Activated CD8-positive, alpha-beta T cell treated with anti-CD3 and anti-CD28 coated beads, Interleukin-2, amount 10 ng/mL, durations not matched to agents 7 days and 5 days (primary cell): ENCODE measurements around the gene PTN. TPM values are rescaled to one million over a fixed set of nuclear protein-coding genes. Genes with fewer than 3 reads are reported as not detected.

ENCODE experiments used
- ATAC-seq: fragments of 150-1000 bp; cut with Tn5 transposase; one replicate; pipeline ENCODE4 v1.10.0; 2021; ENCODE audit warnings: moderate library complexity
- CTCF ChIA-PET: fragments of 350-600 bp; sonication (Branson Sonifier 250); formaldehyde crosslinking; loops from one replicate; lab custom pipeline; 2021; ENCODE audit warnings: antibody characterized with exemption; lab: Charles Lee
- POLR2A ChIA-PET: fragments of 350-600 bp; sonication (Branson Sonifier 250); formaldehyde crosslinking; loops from one replicate; lab custom pipeline; 2021; ENCODE audit warnings: antibody characterized with exemption; lab: Charles Lee
- DNase-seq: peaks from one replicate; pipeline ENCODE4 v3.0.0-alpha.2; 2020
- H3K27ac Mint-ChIP-seq: one replicate; pipeline ENCODE4 v1.8.0; 2021; ENCODE audit warnings: mild to moderate bottlenecking, mixed read lengths
- H3K27me3 Mint-ChIP-seq: one replicate; pipeline ENCODE4 v1.8.0; 2021; ENCODE audit warnings: low read depth, mixed read lengths
- H3K36me3 Mint-ChIP-seq: one replicate; pipeline ENCODE4 v1.8.0; 2021; ENCODE audit warnings: low read depth, mixed read lengths
- H3K4me1 Mint-ChIP-seq: one replicate; pipeline ENCODE4 v1.8.0; 2021; ENCODE audit warnings: low read depth, mixed read lengths
- H3K4me3 Mint-ChIP-seq: one replicate; pipeline ENCODE4 v1.8.0; 2021; ENCODE audit warnings: mild to moderate bottlenecking, mixed read lengths
- H3K9me3 Mint-ChIP-seq: one replicate; pipeline ENCODE4 v1.8.0; 2022; ENCODE audit warnings: mixed read lengths; ENCODE audit not compliant: insufficient read depth
- total RNA-seq, 2 experiments: library from RNA; stranded (reverse); gene quantifications; one replicate each; pipeline ENCODE4 v1.2.3, GENCODE V29; 2021

The PTN gene
- total RNA-seq, 2 experiments from 2014 or later, result not detected

GRCh38 chr7:137345799-137346449 is 2.4 kb upstream of the PTN start:
- POLR2A ChIA-PET, result no interaction called here
- no peaks in the 10 kb centered on the region for H3K9me3 Mint-ChIP-seq
- H3K4me1 Mint-ChIP-seq, result no peaks in the 10 kb centered on the region
- no peak for ATAC-seq
- no peak overlapping the region for H3K4me3 Mint-ChIP-seq
- CTCF ChIA-PET, result no interaction called here
- peaks cover 13% of the 10 kb centered on the region for H3K27me3 Mint-ChIP-seq
- no peaks in the 10 kb centered on the region for H3K36me3 Mint-ChIP-seq
- H3K27ac Mint-ChIP-seq, result no peak overlapping the region
- DNase-seq, result no peak

GRCh38 chr7:137342828-137343261 is 688 bp downstream of the PTN start:
- Mint-ChIP-seq H3K27ac (no peak overlapping the region), H3K36me3 (no peaks in the 10 kb centered on the region), H3K9me3 (no peaks in the 10 kb centered on the region), H3K27me3 (peaks cover 13% of the 10 kb centered on the region), H3K4me1 (no peaks in the 10 kb centered on the region), H3K4me3 (no peak overlapping the region)
- ChIA-PET CTCF (no interaction called here), POLR2A (no interaction called here)
- DNase-seq (no peak), ATAC-seq (no peak)

- Mint-ChIP-seq H3K36me3 (no peaks in the 10 kb centered on the region), H3K9me3 (no peaks in the 10 kb centered on the region), H3K4me3 (no peak overlapping the region), H3K27me3 (peaks cover 13% of the 10 kb centered on the region), H3K27ac (no peak overlapping the region), H3K4me1 (no peaks in the 10 kb centered on the region)
- CTCF ChIA-PET, result no interaction called here
- no peak for DNase-seq
- no peak for ATAC-seq
- POLR2A ChIA-PET, result no interaction called here
Measured at GRCh38 chr7:137342265-137342664, 1.3 kb downstream of the PTN start.

DNA sequence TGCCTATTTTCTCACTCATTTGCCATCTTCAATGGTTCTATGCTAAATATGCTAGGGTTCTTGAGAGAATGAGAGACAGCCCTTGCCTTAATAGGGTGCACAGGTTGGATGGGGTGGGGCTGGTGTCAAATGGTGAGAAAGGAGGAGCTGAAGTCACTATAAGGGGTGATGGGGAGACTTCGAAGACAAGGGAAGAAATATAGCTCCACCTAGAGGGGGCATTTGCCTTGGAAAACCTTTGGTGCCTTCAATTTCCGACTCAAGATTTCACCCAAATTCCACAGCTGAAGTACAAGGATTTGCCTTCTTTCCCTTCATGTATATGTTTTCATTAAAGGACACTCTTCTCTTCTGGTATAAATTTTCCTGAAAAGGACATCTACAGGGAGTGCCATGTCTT is 5.6 kb downstream of the PTN start:
- no peaks in the 10 kb centered on the region for H3K4me1 Mint-ChIP-seq
- H3K27me3 Mint-ChIP-seq, result peaks cover 1% of the 10 kb centered on the region
- no peaks in the 10 kb centered on the region for H3K36me3 Mint-ChIP-seq
- H3K9me3 Mint-ChIP-seq, result no peaks in the 10 kb centered on the region
- POLR2A ChIA-PET, result no interaction called here
- no peak for ATAC-seq
- CTCF ChIA-PET, result no interaction called here
- H3K27ac Mint-ChIP-seq, result no peak overlapping the region
- H3K4me3 Mint-ChIP-seq, result no peak overlapping the region
- DNase-seq, result no peak

DNA sequence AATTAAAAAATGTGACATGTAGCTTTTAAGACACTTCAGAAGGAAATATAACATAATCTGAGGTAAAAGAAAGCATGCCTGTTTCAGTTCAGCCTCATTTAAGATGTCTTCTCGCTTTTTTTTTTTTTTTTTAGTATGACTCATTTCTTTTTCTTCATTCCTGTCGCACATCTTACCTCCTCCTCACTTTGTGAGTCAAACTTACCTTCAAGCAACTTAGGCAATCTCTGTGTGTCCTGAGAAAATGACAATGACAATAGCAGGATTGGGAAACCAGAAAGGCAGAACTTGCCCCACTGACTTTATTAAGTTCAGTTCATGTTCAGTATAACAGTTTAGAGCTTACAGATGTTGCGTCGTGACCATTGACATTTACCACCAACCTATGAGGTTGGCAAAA is 7.7 kb downstream of the PTN start:
- DNase-seq (no peak), ATAC-seq (no peak)
- no peaks in the 10 kb centered on the region for H3K27me3 Mint-ChIP-seq
- no peak overlapping the region for H3K27ac Mint-ChIP-seq
- POLR2A ChIA-PET, result no interaction called here
- no peaks in the 10 kb centered on the region for H3K4me1 Mint-ChIP-seq
- H3K9me3 Mint-ChIP-seq, result no peaks in the 10 kb centered on the region
- no peaks in the 10 kb centered on the region for H3K36me3 Mint-ChIP-seq
- no peak overlapping the region for H3K4me3 Mint-ChIP-seq
- CTCF ChIA-PET, result no interaction called here

DNA sequence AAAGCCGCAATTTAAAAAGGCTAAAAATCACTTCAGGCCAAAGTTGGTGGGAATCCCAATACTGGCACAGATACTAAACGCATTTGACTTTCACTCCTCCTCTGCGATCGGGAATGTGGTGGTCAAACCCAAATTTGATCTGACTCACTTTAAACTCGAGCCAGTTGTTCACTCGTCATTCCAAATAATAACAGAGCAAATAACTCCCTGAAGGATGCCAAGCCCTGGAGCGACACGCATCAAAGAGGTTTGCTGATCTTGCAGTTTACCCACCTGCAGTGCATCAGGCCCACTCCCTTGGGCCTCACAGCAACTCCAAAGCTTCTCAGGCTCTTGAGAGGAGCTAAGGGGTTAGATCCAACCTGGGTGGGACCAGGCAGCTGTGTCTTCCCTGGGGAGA is 12.2 kb downstream of the PTN start:
- Mint-ChIP-seq H3K4me3 (no peak overlapping the region), H3K27ac (no peak overlapping the region), H3K9me3 (no peaks in the 10 kb centered on the region), H3K4me1 (no peaks in the 10 kb centered on the region), H3K27me3 (no peaks in the 10 kb centered on the region), H3K36me3 (no peaks in the 10 kb centered on the region)
- POLR2A ChIA-PET, result no interaction called here
- DNase-seq, result no peak
- CTCF ChIA-PET, result no interaction called here
- ATAC-seq, result no peak

DNA sequence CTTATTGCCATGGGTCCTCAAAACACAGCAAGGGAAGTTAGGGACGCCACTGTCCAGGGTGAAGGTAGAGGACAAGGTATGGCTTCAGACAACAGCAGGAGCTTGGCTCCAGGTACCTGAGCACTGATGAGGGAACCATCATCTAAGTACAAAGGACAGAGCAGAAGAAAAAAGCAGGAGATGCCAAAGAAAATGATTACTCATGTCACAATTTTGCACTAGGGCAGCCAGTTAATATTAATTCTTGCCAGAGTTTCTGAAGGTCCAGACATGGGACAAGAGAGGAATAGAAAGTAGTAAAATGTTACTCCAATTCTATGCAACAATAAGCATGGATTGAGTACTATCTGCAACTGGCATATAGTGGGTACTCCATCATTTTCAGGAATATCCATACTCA is 14.1 kb downstream of the PTN start:
- Mint-ChIP-seq H3K9me3 (no peaks in the 10 kb centered on the region), H3K4me1 (no peaks in the 10 kb centered on the region), H3K36me3 (no peaks in the 10 kb centered on the region), H3K4me3 (no peak overlapping the region), H3K27me3 (no peaks in the 10 kb centered on the region), H3K27ac (no peak overlapping the region)
- CTCF ChIA-PET, result no interaction called here
- DNase-seq, result no peak
- no peak for ATAC-seq
- POLR2A ChIA-PET, result no interaction called here

GRCh38 chr7:137328373-137329120 is 15.0 kb downstream of the PTN start:
- Mint-ChIP-seq H3K4me1 (no peaks in the 10 kb centered on the region), H3K36me3 (no peaks in the 10 kb centered on the region), H3K4me3 (no peak overlapping the region), H3K27ac (no peak overlapping the region), H3K27me3 (no peaks in the 10 kb centered on the region), H3K9me3 (no peaks in the 10 kb centered on the region)
- ChIA-PET CTCF (no interaction called here), POLR2A (no interaction called here)
- DNase-seq, result no peak
- no peak for ATAC-seq

- ChIA-PET POLR2A (no interaction called here), CTCF (no interaction called here)
- no peak overlapping the region for H3K4me3 Mint-ChIP-seq
- H3K27me3 Mint-ChIP-seq, result no peaks in the 10 kb centered on the region
- ATAC-seq (no peak), DNase-seq (no peak)
- H3K9me3 Mint-ChIP-seq, result no peaks in the 10 kb centered on the region
- no peaks in the 10 kb centered on the region for H3K4me1 Mint-ChIP-seq
- no peak overlapping the region for H3K27ac Mint-ChIP-seq
- no peaks in the 10 kb centered on the region for H3K36me3 Mint-ChIP-seq
Measured at GRCh38 chr7:137325927-137326326, 17.6 kb downstream of the PTN start.

DNA sequence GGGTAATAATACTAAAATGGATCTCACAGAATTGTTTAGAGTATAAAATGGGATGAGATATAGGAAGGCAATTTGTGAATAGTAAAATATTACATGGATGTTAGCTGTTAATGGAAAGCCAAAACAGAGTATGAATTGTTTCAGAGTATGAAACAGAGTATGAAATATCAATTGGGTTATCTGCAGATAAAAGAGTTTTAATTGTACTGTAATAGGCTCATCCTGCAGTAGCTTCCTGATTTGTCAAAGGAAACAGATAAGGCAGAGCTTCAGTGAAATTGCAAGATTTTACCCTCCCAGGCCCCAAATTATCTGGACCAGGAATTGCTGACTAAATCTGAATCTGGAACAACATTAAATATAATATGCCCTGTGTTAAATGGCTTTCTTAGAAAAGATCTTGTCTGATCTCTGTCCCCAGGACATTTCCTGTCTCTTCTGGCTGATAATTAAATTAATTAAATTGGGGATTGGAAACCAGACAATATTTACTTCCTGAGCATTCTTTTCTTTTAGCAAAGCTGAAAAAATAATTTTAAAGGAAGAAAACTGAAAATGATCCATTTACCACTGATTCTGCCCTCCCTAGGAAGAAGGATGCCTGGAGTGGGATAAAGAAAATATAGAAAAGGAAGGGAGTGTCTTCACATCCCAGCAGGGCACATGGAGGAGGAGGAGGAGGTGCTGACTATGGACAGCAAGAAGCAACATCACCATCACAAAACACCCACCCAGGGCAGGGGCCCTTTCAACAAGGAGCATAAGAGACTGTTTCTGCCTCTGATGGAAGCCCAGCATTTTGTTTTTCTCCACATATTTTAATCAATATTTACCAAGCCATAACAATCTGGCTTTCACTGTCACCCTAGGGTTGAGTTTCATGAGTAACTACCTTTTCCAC is 18.5 kb downstream of the PTN start:
- no peaks in the 10 kb centered on the region for H3K9me3 Mint-ChIP-seq
- ATAC-seq, result no peak
- CTCF ChIA-PET, result no interaction called here
- H3K27me3 Mint-ChIP-seq, result no peaks in the 10 kb centered on the region
- H3K4me3 Mint-ChIP-seq, result no peak overlapping the region
- H3K36me3 Mint-ChIP-seq, result no peaks in the 10 kb centered on the region
- H3K4me1 Mint-ChIP-seq, result no peaks in the 10 kb centered on the region
- no peak overlapping the region for H3K27ac Mint-ChIP-seq
- DNase-seq, result no peak
- POLR2A ChIA-PET, result no interaction called here

GRCh38 chr7:137316648-137317353 is 26.7 kb downstream of the PTN start:
- H3K36me3 Mint-ChIP-seq, result no peaks in the 10 kb centered on the region
- ATAC-seq, result no peak
- no peaks in the 10 kb centered on the region for H3K4me1 Mint-ChIP-seq
- H3K27ac Mint-ChIP-seq, result no peak overlapping the region
- H3K4me3 Mint-ChIP-seq, result no peak overlapping the region
- DNase-seq, result no peak
- ChIA-PET CTCF (no interaction called here), POLR2A (no interaction called here)
- H3K27me3 Mint-ChIP-seq, result no peaks in the 10 kb centered on the region
- no peaks in the 10 kb centered on the region for H3K9me3 Mint-ChIP-seq
